NB4 (cell line): ENCODE data around the gene SDF2L1.
"Not testable (repeated sequence)": the region's sequence is repeated elsewhere in the genome, so short reads cannot be mapped to it uniquely, and the experiment has no call there.

Experiments used
- DNase-seq: peaks from one replicate; pipeline ENCODE4 v3.0.0; 2010; ENCODE audit warnings: low read depth
- H3K4me3 ChIP-seq: one replicate; pipeline ENCODE4 v1.5.1; 2011; ENCODE audit warnings: mild to moderate bottlenecking, low read depth, low read length, moderate library complexity
- MYC ChIP-seq: IDR thresholded peaks from 2 replicates; pipeline ENCODE4 v1.6.1; 2011; ENCODE audit warnings: low read depth, low read length
- POLR2A ChIP-seq: IDR thresholded peaks from 2 replicates; pipeline ENCODE4 v1.6.1; 2011; ENCODE audit warnings: mild to moderate bottlenecking; ENCODE audit not compliant: insufficient read length; ENCODE audit errors: extremely low read depth
- TF ChIP-seq, protein P1 (sequence below): IDR thresholded peaks from one replicate; pipeline ENCODE4 v1.5.1; 2012; ENCODE audit warnings: low read depth, low read length
- TF ChIP-seq, protein P2 (sequence below): IDR thresholded peaks from 2 replicates; pipeline ENCODE4 v1.6.1; 2011; ENCODE audit warnings: low read depth, low read length

Gene SDF2L1

DNA sequence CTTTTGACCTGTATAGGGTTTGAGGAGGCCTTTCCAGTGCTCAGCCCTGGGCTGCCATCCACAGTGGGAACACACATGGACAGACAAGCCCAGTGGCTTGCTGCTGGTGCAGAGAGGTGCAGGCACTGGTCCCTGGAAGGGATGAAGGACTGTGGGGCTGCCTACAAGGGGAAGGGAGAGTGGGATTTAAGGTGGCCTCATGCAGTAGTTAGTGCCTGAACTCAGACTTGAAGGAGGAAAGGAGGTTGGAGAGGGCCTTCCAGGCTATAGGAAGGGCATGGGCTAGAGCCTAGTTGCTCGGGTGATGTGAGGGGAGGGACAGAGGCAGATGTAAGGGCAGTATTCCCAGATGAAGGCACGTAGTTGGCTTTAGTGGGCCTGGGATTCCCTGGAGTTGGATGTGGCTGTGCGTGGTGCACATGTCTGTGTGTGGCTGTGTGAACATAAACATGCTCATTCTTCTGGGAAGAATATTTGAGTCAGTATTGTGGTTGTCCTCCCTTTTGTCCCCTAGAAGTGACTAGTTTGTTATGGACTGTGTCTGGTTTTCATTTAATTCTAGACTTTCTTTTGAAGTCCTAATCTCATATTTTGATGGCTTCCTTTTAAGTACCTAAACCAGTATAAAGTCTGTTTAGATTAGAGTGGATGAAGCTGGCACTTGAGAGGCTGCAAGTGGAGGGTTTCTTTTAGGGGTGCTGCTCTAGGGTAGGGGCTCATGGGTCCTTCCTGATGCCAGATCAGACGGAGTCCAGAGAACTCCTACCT lies 30.7 kb upstream of the SDF2L1 start:
- no peak overlapping the region for H3K4me3 ChIP-seq
- TF ChIP-seq MYC (no peak), POLR2A (no peak)
- TF ChIP-seq, protein P1, sequence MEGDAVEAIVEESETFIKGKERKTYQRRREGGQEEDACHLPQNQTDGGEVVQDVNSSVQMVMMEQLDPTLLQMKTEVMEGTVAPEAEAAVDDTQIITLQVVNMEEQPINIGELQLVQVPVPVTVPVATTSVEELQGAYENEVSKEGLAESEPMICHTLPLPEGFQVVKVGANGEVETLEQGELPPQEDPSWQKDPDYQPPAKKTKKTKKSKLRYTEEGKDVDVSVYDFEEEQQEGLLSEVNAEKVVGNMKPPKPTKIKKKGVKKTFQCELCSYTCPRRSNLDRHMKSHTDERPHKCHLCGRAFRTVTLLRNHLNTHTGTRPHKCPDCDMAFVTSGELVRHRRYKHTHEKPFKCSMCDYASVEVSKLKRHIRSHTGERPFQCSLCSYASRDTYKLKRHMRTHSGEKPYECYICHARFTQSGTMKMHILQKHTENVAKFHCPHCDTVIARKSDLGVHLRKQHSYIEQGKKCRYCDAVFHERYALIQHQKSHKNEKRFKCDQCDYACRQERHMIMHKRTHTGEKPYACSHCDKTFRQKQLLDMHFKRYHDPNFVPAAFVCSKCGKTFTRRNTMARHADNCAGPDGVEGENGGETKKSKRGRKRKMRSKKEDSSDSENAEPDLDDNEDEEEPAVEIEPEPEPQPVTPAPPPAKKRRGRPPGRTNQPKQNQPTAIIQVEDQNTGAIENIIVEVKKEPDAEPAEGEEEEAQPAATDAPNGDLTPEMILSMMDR: no peak
- TF ChIP-seq, protein P2, sequence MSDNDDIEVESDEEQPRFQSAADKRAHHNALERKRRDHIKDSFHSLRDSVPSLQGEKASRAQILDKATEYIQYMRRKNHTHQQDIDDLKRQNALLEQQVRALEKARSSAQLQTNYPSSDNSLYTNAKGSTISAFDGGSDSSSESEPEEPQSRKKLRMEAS: no peak

DNA sequence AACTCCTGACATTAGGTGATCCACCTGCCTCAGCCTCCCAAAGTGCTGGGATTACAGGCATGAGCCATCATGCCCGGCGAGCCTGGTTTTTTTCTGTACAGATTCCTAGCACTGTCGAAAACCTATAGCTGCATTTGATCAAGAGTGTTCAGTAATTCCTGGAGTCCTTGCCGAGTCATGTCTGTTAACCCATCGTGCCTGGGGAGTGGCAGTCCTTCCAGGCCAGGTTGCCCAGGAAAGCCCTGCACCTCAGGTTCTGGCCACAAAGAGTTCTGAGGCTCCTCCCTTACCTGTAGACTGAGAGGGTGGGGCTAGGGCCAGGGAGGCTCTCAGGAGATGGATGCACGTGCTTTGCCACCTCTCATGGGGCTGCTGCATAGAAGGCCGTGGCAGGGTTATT lies 29.2 kb upstream of the SDF2L1 start:
- no peak overlapping the region for H3K4me3 ChIP-seq
- TF ChIP-seq, protein P2: no peak
- TF ChIP-seq POLR2A: no peak
- no peak for TF ChIP-seq MYC
- TF ChIP-seq, protein P1: no peak
- DNase-seq: no peak

More for the DNA sequence above, 30.7 kb upstream of the SDF2L1 start:
- DNase-seq: no peak

DNA sequence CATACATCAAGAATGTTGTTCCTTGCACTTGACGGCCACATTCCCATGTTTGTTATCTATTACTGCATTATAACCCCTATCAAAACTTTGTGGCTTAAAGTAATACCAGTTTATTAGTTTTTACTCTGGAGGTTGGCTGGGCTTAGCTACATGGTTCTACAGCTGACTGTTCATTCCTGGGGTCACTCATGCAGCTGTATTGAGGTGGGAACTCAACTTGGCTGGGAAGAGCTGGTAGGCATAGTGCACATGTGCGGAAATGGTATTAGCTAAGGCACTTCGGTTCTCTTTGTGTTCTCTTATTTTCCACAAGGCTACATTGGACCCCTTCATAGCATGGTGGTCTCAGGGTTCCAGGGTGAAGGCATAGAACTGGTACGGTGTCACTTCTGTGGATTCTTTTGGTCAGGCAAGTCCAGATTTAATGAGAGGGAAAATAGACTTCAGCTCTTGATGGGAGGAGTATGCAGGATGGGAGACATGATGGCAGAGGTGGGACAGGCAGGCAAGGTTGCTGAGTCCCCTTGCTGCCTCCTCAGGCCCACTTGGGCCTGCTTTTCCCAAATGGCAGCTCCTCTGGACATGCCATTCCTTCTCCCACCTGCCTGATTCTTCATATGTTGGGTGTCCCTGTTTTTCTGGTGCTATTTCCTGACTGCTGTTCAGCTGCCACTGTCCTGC lies 28.4 kb upstream of the SDF2L1 start:
- DNase-seq: no peak
- TF ChIP-seq POLR2A (no peak), MYC (no peak)
- TF ChIP-seq, protein P2: no peak
- TF ChIP-seq, protein P1: no peak
- H3K4me3 ChIP-seq: no peak overlapping the region

DNA sequence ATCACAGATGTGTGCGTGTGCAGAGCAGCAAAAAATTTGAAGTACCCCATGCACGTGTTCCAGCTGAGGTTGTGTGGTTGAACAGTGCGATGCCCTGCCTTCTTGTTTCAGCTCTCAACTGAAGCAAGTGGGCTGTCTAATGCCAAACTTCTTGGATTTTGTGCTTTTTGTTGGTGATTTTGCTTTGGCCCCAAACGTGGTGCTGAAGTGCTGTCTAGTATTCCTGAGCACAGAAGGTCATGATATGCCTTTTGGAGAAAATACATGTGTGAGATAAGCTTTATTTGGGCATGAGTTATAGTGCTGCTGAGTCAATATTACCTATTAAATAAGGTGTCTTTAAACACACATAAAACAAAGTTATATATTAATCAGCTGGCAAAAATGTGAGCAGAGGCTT lies 26.4 kb upstream of the SDF2L1 start:
- DNase-seq: no peak
- H3K4me3 ChIP-seq: no peak overlapping the region
- TF ChIP-seq, protein P1: no peak
- TF ChIP-seq, protein P2: no peak
- TF ChIP-seq POLR2A (no peak), MYC (no peak)

DNA sequence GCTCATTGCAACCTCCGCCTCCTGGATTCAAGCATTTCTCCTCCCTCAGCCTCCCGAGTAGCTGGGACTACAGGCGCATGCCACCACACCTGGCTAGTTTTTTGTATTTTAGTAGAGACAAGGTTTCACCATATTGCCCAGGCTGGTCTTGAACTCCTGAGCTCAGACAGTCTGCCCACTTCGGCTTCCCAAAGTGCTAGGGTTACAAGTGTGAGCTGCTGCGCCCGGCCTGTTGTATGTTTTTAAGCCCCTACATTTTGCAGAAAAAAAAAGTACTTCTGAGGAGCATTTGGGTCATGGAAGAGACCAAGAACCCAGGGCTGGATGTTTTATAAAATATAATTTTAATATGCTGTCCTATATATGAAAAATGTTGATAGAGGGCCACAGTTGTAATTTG lies 24.8 kb upstream of the SDF2L1 start:
- DNase-seq, H3K4me3 ChIP-seq: not testable (repeated sequence)

DNA sequence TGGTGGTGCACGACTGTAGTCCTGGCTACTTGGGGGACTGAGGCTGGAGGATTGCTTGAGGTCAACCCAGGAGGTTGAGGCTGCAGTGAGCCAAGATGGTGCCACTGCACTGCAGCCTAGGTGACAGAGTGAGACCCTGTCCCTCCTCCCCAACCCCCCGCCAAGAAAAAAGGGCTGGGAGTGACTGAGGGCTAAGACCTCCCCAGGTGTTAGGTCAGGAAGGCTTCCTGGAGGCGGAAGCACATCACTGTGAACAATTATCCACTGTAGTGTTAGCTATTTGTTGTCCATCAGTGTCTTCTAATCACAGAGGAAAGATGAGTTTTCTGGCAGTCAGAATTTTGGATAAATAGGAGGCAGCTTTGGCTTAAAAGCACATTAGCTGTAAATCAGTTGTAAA lies 21.1 kb upstream of the SDF2L1 start:
- no peak overlapping the region for H3K4me3 ChIP-seq
- TF ChIP-seq MYC (no peak), POLR2A (no peak)
- TF ChIP-seq, protein P1: no peak
- TF ChIP-seq, protein P2: no peak
- DNase-seq: no peak
